NCI-H2196 treated with DMSO at 0.1 percent for 48 hours (cell line): ENCODE results near the gene SF3B3.

Source experiments
- DNase-seq: peaks from one replicate; lab custom pipeline; 2025; ENCODE audit not compliant: unreplicated experiment; lab: John Stamatoyannopoulos, UW

The SF3B3 gene

GRCh38 chr16:70523743-70524398 is at the start of gene SF3B3:
Gene SF3B3, plus strand, starts transcription at chr16:70523816. Its CDS starts 2,841 bp downstream, at chr16:70526657.
- DNase-seq = no peak

GRCh38 chr16:70474320-70475053 is 49.1 kb upstream of the SF3B3 start:
- no peak for DNase-seq

DNA sequence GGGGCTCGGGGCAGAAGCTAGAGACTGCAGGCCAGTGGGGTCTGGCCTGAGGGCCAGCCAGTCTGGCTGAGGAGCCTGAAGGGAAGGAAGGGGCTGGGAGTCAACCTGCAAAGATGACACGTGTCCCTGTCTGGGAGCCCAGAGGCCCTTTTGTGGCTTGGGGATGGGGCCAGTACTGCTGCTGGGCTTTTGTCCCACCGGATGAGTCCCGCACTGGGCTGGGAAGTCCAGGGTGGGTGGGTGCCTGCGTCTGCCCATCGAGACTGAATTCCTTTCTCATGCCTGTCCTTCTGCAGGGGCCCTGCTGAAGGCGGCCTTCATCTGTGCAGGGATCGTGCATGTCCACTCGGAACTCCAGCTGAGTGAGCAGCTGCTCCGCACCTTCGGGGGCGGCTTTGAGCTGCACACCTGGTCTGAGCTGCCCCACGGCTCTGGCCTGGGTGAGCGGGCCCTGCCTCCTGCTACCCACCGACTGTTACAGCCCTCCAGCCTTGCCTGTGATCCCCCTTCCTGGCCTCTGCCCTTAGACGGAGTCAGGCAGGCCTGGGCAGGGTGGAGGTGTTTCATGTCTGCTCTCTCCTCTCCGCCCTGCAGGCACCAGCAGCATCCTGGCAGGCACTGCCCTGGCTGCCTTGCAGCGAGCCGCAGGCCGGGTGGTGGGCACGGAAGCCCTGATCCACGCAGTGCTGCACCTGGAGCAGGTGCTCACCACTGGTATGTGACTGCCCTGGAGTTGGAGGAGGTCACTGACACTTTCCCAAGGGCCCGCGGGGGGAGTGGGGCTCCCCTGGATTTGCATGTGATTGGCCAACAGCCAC is 48.4 kb upstream of the SF3B3 start:
- no peak for DNase-seq

DNA sequence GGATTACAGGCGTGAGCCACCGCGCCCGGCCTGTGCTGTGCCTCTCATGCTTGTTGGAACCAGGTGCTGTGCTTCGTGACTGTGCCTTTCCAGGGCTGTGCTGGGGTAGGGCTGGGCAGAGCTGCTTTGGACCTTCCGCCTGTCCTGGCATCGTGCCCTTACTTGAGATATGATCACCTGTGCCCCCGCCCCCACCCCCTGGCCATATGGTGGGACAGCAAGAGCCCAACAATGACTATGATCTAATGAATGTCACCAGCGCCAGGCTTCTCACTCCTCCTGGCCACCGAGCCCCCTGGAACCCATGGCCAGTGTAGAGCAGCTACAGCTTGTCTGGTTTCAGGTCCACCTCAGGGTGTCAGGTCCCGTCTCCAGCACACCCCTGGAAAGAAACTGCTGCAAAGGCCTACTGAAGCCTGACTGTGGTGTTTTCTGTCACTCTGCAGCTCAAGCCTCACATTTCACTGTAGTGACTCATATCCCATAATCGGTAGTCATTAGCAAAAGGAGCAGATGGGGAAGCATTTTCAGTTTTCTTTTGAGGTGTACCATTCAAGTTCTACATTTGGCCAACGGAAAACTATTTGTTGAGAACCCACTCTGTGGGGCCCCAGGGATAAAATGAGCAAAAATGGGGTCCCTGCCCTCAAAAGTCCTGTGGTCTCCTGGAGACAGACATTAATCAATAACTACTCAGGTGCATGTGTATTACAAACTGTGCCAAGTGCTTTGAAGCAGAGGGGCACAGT is 47.2 kb upstream of the SF3B3 start:
- no peak for DNase-seq

GRCh38 chr16:70478169-70478568 is 45.4 kb upstream of the SF3B3 start:
- no peak for DNase-seq

DNA sequence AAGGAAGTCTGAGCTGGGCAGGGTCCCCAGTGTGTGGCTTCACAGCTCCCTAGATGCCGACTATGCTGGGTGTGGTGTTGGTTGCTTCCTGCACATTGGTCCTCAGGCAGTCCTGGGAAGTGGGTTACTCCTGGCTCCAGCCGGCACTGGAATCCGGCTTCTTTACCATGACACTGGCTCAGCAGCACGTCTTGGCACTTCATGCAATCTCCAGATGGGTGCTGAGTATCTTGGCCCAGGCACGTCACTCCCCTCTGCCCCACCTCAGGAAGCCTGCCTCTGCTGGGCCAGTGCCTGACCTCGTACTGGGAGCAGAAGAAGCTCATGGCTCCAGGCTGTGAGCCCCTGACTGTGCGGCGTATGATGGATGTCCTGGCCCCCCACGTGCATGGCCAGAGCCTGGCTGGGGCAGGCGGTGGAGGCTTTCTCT is 44.7 kb upstream of the SF3B3 start:
- DNase-seq = no peak

GRCh38 chr16:70480127-70481105 is 43.2 kb upstream of the SF3B3 start:
- DNase-seq = no peak

- no peak for DNase-seq
Measured at GRCh38 chr16:70481929-70482536, 41.6 kb upstream of the SF3B3 start.

DNA sequence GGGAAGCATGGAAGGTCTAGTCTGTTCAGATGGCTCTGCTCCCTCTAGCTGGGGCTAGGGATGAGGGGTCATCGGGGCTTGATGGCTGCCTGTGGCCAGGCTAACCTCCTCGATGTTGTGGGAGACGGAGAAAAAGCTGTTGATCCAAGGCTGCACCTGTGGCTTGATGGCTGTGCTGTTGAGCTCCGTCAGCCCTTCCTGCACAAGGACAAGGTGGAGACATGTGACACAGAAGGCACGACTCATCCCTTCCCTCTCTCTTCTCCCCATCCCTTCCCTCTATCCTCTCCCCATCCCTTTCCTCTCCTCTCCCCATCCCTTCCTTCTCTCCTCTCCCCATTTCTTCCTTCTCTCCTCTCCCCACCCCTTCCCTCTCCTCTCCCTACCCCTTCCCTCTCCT is 41.0 kb upstream of the SF3B3 start:
- no peak for DNase-seq

- no peak for DNase-seq
Measured at GRCh38 chr16:70483426-70483825, 40.2 kb upstream of the SF3B3 start.

- no peak for DNase-seq
Measured at GRCh38 chr16:70484867-70485266, 38.7 kb upstream of the SF3B3 start.

DNA sequence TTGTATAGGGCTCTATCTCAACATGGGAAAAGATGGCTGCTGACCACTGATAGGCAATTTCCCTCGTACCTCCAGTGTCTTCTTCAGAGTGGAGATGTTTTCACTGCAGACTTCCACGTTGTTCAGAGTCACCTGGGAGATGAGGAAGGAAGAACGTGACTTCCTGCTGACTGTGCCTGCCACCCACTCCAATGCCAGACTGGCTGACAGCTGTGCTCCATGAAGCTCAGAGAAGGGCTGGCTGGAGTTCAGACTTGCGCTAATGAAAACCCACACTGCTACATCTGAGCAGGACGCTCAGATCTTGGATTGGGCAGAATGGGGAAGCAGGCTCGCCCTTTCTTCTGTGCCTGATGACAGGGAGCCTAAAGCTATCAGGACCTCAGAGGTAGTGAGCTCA is 33.4 kb upstream of the SF3B3 start:
- DNase-seq = no peak

GRCh38 chr16:70493802-70494201 is 29.8 kb upstream of the SF3B3 start:
- DNase-seq = no peak

GRCh38 chr16:70494202-70494770 is 29.3 kb upstream of the SF3B3 start:
- no peak for DNase-seq

DNA sequence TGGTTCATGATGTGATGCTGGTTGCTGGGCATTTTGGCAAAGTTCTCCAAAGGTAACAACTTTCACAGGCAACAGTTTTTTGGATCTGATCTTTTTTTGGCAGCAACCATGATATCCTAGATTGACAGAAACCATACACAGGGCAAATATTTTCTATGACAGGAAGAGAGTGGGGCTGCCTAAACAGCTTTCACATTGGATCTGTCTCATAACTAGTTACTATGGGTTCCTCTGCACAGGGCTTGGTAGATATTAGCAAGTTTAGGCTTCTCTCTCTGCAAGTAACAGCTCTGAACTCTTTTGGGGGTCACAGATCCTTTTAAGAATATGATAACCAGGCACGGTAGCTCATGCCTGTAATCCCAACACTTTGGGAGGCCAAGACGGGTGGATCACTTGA is 28.8 kb upstream of the SF3B3 start:
- no peak for DNase-seq

GRCh38 chr16:70495425-70496182 is 28.0 kb upstream of the SF3B3 start:
- no peak for DNase-seq

DNA sequence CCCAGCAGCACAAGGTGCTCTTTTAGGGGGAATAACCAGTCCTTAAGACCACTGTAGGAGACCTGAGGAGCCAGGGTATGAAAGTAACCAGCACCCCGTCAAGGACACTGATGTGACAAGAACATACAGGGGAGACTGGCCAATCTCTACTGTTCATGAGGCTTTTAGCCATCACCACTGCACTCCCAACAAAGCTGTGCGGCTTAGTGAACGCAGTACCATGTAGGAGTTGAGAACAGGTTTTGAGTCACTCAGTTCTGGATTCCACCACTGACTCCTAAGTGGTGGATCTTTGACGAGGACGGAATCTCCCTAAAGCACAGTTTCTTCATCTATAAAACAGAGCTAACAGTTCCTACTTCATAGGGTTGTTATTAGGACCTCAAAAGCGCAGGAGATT is 27.1 kb upstream of the SF3B3 start:
- no peak for DNase-seq

GRCh38 chr16:70508752-70509151 is 14.9 kb upstream of the SF3B3 start:
- no peak for DNase-seq
